ENCODE measurements around the gene NUP88.

NUP88 gene

DNA sequence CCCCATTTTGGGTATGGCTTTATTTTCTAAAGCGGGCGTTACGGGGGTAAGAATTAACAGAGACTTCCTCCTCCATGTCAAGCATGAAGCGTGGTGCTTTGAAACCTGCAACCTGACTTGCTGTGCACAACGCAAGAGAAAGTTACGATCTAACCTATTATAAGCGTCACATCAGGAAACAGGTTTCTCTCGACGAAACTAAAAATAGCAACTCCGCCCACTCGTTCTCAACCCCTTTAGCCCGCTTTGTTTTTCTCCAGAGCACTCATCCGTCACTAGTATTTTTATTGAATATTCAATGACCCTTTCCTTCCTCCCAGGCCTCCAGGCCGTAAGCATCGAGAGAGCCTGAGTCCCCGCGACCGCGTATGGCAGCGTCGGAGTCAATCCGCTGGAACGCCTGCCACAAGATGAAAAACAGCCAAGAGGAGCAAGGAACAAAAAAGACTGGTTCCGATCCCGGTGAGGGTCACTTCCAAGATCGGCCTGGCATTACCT lies 555 bp downstream of the NUP88 start:
- peak in 3 of 4 experiments; percentile 31 to 45 (median 33) for DNase-seq

DNA sequence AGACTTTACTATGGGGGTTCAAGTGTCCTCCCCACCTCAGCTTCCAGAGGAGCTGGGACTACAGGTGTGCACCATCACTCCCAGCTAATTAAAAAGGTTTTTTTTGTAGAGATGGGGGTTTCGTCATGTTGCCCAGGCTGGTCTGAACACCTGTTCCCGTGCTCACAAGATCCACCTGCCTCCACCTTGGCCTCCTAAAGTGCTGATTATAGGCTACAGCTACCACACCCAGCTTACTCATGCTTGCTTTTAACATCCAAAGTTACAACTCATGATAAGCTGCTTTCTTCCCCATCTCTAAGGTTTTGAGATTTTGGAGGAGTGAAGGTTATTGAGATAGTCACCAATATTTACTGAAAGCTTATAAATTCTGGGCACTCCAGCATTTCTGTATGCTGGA lies 2.6 kb downstream of the NUP88 start:
- no peak for DNase-seq

DNA sequence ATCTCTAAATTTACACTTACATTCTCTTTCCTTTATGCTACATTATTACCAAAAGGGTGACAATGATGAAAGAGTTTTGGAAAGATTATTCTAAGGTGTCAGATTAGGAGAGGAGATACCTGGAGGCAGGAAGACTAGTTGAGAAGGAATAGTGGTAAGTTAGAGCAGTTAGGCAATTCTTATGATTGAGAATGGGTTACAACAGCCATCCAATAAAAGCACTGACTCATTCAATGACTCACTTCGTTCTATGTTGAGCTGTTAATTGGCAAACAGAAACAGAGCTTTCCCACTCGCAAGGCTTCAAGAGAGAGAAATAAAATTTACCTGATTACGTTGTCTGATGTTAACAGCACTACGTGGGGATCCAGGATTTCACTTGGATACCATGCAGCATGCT lies 5.8 kb downstream of the NUP88 start:
- no peak for DNase-seq

DNA sequence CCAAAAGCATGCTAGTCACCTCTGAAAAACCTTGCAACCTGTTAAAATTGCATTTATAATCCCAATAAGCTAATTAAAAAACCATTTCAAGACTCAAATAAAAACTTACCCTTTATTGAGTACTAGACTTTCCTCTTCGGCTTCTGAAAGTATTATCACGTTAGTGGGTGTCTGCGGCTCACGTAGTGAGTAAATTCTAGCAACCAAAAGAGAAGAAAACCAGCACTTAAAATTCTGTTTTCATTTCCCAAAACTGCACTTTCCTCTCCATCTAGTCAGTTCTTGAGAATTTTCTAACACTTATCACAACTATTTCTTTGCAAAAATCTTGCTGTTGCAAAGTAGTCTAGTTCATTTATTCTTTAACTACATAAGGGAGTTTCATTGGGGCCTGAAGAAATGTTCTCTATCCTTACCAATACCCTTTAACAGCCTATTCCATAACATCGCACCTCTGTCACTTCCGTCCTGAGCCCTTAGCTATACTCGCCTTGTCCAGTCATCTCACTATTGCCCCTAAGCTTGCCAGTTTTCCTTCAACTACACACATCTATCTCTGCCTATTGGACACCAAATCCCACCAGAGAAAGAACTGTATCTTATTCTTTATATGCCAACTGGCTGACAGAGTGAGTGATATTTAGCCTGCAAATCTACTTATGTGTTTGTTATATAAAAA lies 8.7 kb downstream of the NUP88 start:
- no peak for DNase-seq

DNA sequence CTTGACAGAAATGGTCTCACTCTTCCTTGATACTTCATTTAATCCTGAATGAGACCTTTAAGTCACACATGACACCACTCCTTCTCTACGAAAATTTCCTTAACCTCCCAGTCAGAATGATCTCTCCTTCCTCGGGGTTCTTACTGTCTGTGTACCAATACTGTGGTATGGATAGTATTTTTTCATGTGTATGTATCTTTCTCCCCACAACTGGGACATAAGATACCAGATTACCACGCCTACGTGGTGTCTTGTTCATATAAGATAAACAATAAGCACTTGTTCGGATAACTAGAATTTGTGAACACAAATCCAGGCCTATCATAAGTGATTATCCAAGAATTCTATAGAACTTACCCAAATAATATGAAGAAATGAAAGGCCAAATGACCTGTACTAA lies 11.3 kb downstream of the NUP88 start:
- no peak for DNase-seq

DNA sequence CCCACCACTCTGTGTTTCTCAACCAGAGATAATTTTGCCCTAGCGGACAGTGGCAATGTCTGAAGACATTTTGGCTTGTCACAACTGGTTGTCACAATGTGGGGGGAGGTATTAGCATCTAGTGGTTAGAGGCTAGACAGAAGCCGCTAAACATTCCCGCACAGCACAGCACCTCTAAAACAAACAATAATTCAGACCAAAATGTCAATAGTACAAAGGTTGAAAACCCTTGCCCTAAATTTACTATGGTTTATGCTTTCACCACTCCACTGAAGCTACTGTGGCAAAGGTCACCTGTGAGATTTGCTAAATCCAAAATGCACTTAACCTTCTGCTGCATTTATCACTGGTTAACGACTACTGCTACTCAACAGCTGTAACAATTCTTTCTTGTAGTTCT lies 14.1 kb downstream of the NUP88 start:
- DNase-seq = no peak

DNA sequence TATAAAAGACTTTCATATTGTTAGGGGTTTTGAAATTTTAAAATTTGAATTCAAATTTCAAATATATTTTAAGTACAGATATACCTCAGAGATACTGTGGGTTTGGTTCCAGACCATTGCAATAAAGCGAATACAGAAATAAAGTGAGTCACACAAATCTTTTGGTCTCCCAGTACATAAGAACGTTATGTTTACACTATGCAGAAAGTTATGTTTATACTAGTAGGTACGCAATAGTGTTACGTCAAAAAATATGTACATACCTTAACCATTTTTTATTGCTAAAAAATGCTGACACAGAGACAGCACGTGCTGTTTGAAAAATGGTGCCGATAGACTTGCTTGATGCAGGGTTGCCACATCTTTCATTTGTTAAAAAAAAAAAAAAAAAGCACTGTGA lies 19.7 kb downstream of the NUP88 start:
- no peak for DNase-seq

DNA sequence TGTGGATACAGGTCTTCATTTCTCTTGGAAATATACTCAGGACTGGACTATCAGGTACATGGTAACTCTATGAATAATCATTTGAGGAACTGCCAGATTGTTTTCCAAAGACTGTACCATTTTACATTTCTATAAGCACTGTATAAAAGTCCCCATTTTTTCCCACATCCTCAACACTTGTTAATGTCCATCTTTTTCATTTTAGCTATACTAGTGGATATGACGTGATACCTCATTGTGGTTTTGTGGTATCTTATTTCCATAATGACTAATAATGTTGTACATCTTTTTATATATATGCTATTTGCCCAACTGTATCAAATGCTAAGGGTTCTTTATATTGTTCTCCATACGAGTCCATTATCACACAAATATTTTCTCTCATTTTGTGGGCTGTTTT lies 22.9 kb downstream of the NUP88 start:
- DNase-seq = no peak

DNA sequence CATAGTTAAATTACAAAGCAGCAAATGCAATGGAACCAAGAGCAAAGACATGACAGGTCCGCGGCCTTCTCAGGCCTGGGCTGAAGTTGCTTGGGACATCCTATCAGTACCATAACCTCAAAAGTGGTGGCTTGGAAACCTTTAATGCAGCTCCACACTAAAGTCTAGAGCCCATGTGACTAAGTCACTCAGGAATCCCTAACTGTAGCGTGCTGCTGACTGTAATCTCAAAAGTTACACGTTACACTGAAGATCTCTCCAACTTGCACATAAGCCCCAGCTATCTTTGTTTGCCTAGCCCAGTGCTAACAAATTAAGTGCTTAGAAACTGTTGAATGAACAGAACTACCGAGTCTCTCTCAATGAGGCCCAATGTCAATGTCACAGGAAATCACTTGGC lies 27.8 kb downstream of the NUP88 start:
- no peak for DNase-seq

DNA sequence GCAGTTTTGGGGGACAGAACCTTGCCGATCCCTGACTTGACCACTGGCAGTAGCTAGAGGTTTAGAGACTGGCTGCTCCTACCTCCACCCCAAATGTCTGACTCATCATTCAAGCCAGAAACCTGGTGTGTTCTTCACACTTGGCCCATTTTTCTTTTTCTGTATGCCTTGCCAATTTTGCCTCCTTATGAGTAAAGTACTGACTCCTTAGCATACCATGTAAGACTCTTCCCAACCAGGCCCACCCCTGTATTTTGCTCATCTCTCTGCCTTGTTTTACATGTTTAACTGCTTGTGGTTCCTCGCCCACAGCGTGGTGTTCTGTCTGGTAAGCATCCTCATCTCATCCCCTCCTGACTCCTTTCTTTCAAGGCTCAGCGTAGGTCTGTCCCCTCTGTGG lies 37.9 kb downstream of the NUP88 start:
- no peak for DNase-seq

DNA sequence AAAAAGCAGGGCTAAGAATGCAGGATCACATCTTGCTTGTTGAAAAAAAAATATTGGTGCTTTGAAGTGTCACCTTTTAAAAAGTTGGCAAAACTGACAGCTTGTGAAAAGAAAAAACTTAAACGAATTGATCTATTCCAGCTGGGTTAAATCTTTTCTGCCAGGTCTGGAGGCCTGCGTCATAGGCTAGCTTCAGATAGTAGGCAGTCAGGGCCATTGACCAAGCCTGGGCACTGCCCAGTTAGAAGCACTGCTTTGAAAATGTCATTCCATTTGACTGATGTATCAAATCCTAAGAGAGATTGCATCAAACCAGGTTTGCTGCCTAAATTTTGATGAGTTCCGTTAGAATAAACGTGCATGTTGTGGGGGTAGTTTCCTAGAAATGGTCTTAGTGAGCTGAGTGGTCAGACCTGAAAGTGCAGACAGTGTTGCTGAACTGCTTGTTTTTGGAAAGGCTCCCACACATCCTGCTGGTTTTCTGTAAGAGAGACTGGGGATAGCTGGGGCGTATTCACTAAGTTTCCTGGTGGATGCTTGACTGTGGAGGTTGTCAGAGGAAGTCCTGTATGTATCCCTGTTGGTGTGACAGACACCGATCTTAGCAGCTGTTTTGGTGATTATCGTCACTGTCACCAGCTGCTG lies 38.8 kb downstream of the NUP88 start:
- DNase-seq = no peak

DNA sequence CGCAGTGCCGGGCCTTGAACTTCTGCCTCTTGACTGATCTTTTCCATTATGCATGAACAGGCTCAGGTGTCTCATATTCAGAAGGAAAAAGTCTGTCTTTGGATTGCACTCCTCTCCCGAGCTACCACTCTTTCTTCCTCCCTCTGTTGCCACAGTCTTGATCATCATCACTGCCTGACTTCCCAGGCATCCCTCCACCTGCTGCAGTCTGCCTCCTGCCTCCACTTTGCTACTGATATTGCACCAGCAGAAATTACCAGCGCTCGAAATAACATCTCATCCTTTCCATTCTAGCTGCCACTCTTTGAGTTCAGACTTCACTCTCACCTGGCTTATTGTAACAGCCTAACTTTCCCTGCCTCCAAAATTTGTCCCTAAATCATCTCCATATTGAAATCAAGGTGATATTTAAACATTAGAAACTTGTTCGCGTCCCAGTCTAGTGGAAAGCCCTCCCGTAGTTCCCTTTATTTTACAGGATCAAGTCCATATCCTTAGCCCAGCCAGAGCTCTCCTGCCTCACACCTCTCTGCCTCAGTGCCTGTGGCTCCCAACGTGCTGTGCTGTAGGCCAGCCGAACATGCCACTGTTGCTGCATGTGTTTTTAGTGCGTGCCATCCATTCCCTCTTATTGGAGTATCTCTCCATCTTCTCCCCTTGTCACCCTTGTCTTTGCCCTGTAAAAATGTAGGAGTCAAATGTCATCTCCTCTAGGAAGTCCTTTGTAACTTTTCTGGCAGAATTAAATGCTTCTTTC lies 39.9 kb downstream of the NUP88 start:
- no peak for DNase-seq

DNA sequence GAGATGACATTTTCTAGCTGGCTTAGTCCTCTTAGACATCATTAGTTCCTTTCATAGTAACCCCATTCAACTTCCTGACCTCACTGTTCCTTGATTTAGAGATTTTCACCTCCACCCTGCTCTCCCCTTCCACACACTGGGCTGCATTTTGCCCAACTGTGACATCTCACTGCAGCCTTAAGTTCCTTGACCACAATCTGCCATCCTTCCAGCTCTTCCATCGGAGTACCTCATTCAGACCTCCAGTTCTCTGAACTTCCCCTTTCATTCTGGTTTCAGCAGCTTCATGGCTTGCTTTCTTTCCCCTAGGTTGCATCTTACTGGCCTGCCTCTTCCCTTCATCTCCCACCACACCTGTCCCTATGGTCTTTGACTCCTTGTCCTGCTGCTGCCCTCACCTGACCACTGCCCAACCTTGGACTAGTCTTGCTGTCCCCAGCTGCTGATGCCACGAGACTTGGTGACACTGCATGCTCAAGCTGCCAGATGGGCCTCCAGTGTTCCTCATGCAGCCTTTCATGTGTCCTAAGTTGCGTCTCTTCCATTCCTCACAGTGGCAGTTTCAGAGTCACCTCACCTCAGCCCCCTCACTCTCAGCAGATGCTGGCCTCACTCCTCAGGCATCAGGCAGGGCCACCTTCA lies 40.8 kb downstream of the NUP88 start:
- no peak for DNase-seq

DNA sequence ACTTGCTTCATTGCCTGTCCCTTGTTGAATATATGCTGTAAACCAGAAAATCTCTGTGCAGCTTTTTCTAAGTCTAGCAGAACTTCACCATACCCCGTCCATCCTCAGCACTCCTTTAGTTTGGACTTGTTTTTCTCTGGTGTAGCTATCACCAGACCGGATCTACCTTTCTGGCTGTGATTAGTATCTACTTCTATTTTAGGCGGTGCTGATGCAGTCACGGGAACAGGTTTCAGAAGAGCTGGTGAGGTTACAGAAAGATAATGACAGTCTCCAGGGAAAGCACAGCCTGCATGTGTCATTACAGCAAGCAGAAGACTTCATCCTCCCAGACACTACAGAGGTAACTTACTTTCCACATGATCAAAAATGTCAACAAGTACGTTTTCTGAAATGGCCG lies 46.4 kb downstream of the NUP88 start:
- no peak for DNase-seq

DNA sequence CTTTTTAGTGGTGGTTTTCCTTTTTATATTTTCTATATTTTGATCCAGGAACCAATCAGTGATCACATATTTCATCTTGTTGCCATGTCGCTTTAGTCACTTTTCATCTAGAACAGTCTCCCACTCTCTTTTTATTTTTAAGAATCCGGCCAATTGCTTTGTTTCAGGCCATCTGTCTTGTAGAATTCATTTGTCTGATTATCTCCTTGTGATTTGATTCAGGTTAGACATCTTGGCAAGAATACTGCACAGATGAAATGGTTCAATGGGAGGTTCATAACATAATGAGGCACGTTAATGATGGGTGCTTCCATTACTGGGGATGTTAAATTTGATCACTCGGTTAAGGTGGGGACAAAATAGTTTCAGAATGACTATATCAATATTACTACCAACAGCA lies 49.1 kb downstream of the NUP88 start:
- no peak for DNase-seq

DNA sequence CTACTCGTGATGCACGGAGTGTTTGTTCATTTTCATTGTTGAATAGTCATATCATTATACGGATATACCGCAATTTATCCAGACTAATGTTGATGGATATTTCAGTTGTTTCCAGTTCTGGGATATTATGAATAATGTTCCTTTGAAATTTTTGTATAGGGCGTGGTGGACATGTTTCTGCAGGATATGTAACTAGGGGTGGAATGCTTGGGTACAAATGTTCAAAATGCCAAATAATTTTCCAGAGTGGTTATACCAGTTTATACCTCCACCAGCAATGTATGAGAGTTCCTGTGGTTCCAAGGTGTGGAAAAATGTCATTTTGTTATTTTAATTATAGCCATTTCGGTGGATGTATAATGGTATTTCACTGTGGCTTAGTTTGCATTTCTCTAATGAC lies 53.6 kb downstream of the NUP88 start:
- DNase-seq = no peak

DNA sequence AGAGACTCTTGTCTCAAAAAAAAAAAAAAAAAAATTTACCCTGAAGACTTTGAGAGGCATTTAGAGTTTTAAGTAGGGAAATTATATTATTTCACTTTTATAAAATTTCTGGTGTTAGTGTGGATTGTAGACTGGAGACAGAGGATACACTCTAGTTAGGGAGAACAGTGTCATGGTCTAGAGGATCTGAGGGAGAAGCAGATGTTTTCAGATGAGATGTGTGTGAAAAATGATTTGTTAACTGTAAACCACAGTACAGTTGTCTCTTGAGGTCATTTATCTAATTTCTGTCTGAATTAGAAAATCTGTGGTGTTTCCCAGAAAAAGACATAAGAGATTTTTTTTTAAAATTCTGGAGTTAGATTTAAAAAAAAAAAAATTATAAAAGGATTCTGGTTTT lies 54.8 kb downstream of the NUP88 start:
- DNase-seq = no peak

DNA sequence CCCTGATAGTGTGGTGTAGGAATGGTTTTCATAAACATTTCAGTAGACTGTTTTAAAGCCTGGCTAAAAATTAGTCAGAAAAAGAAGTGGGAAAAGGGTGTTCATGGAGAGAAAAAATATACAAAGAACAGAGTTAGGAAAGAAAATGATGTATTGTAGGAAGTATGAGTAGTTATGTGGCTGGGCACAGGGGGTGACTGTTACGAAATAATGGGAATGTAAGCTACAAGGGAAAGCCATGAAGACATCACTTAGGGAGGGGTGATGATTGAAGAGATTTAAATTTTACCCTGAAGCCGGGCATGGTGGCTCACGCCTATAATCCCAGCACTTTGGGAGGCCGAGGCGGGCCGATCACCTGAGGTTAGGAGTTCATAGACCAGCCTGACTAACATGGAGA lies 55.3 kb downstream of the NUP88 start:
- no peak for DNase-seq

DNA sequence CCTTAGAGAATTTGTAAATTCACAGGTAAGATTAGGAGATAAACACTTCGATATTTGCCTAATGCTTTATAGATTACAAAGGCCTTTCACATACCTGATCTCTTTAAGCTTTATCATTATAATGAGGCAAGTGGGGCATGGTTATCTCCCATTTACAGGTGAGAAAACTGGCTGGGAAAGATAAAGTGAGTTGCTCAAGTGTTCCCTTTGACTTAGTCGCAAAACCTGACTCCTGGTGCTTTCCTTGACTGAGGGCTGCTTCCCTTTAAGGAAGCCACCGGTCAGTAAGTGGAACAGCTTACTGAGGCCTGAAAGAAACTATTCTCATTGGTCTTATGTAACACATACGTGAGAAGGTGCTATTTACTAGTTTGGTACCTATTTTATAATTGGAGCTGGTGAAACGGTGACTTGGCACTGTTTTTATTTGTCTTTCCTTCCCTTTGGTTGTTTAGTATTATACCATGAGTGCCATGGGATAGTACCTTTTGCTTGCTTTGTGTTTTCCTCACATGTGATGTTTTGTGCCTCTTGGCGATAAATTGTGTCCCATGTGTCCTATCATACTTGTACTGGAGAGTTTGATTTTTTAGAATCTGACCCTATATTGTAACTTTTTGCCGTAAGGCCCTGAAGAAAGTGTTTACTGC lies 57.2 kb downstream of the NUP88 start:
- DNase-seq = no peak

DNA sequence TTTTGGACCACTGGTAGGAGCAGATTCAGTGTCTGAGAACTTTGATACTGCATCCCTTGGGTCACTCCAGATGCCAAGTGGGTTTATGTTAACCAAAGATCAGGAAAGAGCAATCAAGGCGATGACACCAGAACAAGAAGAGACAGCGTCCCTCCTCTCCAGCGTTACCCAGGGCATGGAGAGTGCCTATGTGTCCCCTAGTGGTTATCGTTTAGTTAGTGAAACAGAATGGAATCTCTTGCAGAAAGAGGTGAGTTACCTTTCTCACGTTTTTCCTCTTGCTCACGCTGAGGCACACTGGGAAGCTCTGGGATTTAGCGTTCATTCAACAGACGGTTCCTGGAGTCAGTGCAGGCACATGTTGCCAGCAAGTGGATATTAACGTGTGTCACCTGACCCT lies 58.0 kb downstream of the NUP88 start:
- DNase-seq = no peak

DNA sequence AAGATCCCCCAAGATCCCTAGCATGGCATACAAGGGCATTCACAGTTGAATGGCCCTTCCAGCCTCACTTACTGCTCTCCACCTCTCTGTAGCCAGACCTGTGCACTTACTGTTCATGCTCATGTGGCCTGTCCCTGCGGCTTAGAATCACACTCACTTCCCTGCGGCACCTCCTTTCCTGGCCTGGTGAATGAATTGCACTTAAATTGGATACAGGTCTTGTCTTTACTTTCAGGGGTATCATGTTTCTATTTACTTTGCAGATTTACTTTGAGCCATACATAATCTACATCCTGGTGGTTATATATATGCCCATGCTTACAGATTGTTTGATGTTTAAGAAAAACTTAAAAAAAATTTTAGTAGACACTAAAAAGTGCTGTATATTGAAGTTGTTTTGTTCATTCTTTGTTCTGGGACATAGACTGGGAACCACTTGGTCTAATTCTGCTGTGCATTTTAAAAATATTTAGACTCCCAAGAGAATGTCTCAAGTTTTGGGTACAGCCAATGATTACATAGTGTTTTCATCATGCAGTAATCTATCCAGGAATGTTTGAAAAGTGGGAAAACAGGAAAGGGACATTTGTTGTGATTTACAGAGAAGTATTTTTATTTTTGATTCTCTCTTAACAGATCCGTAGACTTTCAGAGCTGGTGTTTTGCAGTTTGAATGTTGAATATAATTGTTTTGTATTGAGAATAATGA lies 63.9 kb downstream of the NUP88 start:
- DNase-seq = no peak

DNA sequence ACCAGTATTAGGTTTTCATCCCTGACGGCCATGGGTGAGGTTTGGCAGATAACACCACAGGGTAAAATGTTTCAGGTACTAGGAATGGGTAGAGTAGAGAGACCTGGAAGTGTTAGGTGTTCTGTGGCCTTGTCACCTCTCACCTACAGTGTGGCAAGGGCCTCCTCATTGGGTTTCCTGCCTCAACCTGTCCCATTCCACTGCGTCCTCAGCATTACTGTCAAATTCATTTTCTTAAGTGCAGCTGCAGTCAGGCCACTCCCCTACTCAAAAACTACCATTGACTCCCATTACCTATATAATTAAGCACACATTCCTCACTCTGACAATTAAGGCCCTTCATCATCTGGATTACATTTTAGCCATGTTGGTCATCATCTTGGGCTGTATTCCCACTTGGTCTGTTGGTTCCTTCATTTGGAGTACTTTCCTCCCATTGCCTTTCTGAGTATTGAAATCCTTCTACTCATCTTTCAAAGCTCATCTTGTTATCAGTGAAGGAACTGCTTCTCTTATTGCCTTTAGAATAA lies 64.5 kb downstream of the NUP88 start:
- DNase-seq = no peak

Measured in activated CD4-positive, CD25-positive, alpha-beta regulatory T cell (primary cell).